ENCODE measurements around the gene COG5. TPM values are rescaled to one million over a fixed set of nuclear protein-coding genes. Genes with fewer than 3 reads are reported as not detected.
A peak's percentile ranks its signal among the peaks of the same experiment; 100 is the strongest.
"Not testable (repeated sequence)": the region's sequence is repeated elsewhere in the genome, so short reads cannot be mapped to it uniquely, and the experiment has no call there.

The COG5 gene
- total RNA-seq, 1 experiment from 2014 or later, result 38.5 TPM

DNA sequence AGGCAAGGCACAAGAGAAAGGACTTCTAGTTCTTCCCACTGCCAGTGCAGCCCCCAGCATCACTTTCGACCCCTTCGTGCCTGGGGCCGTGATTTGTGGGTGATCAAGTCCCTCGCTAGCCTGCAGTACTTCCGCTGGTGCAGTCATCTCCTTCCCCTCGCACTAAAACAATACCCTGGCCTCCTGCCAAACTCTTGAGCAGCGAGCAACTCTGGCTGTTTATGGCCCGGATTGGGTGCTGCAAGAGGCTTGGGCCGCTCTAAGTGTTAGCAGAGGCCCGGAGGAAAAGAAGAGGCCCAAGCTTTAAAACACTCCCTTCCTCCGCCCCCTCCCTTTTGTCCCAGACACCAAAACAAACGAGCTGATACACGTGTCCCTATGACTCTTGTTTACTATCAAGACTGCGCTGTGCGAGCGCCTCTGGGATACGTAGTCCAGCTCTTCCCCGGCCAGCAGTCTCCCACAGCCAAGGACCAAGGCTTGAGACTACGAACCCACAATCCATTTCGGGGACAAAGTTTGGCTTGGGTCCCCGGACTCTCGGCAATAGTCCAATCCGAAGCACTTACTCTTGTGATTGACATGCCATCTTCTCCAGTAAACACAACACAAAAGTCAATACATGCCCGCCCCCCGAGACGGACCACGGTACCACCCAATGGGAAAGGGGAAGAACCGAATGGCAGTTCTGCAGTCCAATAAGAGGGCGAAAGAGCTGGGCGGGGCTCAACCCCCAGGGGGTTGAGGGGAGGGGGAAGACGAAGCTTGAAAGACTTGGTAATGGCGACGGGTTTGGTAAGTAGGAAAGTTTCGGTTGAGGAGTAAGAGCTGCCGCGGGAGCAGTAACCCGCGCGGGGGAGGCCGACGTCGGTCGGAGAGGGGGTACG lies 395.2 kb downstream of the COG5 start, which contains the start of gene HBP1:
HBP1 (plus strand) TSS at position 771 of the 887 bp plus-strand sequence. CDS start 10,891 bp downstream, outside the sequence.
- peak; percentile 100 for DNase-seq (ENCODE audit: low read depth)
- in situ Hi-C loops (cut with HindIII; ENCODE audit: low pct_unique_long_range_greater_than_20kb, low sequenced_read_pairs), result loop anchor here (25.0 kb wide), 1 partner anchor 381 kb away; no protein-coding TSS in a partner anchor

DNA sequence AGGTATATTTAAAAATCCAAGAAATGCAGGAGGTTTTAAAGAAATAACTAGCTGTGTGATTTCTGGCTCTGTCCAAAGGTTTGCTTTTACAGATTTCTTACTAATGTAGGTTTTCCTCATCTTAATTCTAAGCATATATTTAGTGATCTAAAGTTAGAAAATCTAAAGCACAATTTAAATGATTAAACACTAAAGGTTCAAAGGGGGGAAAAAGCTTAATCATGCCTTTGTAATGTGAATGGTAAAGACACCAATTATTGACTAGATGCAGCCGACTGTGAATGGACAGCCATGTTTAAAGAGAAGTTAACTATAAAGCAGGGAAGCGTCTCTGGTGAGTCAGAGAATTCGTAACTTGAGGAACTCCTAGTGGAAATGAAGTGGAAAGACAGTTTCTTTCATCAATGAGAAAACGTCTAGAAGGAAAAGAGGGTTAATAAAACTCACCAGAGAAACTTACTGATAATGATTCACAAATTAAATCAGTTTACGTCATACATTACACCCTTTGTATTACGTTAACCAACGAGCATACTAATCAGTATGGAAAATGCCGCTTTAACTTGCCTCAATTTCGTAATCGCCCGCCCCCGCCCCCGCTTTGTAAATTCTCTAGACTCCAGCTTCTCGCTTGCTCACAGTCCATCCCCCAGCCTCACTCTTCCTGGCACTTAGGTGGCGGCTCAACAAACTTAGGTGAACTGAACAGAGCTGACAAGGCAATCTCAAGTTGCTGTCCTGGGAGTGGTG lies 396.1 kb downstream of the COG5 start:
- in situ Hi-C loops (cut with HindIII; ENCODE audit: low pct_unique_long_range_greater_than_20kb, low sequenced_read_pairs), result loop anchor here (25.0 kb wide), 1 partner anchor 380 kb away; no protein-coding TSS in a partner anchor
- peak; percentile 75 for DNase-seq (ENCODE audit: low read depth)

DNA sequence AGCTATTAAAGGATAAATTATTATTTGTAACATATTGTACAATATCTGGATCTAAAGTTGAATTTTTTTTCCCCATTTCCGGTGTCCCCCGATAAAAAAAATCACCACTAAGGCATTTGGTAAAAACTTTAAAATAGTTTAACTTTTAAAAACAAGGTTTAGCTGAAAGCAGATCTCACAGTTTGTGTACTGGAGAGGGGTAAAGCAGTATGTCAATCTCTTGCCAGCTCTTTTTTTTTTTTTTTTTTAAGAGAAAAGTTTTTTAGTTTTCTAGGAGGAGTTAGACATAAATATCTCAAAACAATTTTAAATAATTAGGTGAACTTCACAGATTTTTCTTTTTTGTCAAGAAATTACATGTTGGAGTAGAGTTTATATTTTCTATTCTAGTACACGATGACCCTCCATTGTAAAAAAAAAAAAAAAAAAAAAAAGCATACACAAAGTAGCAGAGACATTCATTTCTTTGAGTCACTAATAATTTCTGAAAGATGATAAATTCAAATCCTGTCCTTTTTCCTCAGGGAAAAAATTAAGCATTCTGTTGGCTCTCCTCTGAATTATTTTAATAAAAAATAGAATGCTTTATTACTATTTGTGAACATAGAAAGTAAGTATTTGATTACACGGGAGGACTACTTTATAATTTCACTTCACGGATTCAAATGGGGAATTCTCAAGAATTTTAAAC lies 396.8 kb downstream of the COG5 start:
- in situ Hi-C loops (cut with HindIII; ENCODE audit: low pct_unique_long_range_greater_than_20kb, low sequenced_read_pairs), result loop anchor here (25.0 kb wide), 1 partner anchor 380 kb away; no protein-coding TSS in a partner anchor
- DNase-seq (ENCODE audit: low read depth), result no peak

DNA sequence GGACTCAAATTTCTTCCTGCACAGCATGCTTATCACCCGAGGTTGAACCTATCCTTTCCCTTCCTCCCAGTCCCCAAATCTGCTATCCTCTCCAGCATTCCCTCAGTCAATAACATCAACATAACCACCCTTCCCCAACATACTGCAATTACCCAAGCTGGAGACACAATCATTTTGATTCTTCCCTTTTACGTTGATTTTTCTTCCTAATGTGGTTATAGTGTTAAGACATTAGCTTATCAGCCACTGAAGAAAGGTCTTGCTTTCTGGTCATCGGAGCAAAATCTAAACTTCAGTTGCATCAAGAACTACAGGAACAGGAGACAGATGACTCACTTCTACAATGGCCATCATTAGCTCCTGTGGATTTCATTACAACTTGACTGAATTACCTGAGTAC lies 398.4 kb downstream of the COG5 start:
- DNase-seq (ENCODE audit: low read depth), result no peak
- in situ Hi-C loops (cut with HindIII; ENCODE audit: low pct_unique_long_range_greater_than_20kb, low sequenced_read_pairs), result loop anchor here (25.0 kb wide), 1 partner anchor 378 kb away; no protein-coding TSS in a partner anchor

DNA sequence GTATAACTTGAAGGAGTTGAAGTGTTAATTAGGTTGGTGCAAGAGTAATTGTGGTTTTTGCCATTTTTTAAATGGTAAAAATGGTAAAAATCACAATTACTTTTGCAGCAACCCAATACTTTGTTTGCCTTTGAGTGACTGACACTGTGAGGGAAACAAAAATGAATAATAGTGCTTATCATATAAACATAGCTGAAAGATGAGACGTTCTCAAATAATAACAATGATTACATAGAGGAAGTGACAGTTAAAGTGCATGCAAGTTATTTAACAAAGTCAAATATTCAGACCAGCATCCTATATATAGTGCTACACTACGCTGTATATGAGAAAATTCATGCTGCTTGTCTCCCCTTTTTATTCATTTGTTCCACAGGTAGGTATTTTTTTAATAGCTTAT lies 399.6 kb downstream of the COG5 start:
- DNase-seq (ENCODE audit: low read depth), result no peak
- in situ Hi-C loops (cut with HindIII; ENCODE audit: low pct_unique_long_range_greater_than_20kb, low sequenced_read_pairs), result loop anchor here (25.0 kb wide), 1 partner anchor 377 kb away; no protein-coding TSS in a partner anchor

DNA sequence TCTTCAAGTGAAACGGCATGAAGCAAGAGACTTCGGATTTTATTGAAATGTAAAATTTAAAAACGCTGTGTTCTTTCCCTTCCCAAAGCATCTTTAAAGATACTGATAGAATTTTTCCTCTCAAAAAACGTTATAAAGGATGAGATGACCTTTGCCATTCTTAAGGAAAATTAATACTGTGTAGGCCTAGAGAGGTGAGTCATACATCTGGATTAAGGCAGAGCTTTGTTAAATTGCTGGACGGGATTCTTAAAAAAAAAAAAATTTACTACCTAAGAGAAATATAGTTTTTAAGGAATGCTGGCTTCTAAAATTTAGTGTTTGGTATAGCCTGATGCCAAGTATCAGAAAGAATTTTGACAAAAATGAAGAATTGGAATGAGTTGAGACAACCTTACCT lies 401.2 kb downstream of the COG5 start:
- no peak for DNase-seq (ENCODE audit: low read depth)
- in situ Hi-C loops (cut with HindIII; ENCODE audit: low pct_unique_long_range_greater_than_20kb, low sequenced_read_pairs), result loop anchor here (25.0 kb wide), 1 partner anchor 375 kb away; no protein-coding TSS in a partner anchor

DNA sequence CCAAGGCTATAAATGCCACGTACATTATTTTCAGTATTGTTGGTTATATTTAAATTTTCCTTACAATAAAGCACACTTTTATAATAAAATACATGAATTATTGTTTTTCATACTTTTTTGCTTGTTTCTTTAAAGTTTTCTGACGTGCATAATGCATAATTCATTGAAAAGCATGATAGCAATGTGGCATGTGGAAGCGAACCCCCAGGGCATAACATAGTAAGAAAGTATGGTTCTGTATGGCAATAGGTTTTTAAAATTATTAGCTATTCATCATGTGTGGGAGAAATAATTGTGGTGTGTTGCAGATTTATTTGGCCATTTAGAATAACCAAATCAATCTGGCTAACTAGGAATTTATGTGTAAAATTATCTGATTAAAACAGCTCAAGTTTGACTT lies 402.3 kb downstream of the COG5 start:
- in situ Hi-C loops (cut with HindIII; ENCODE audit: low pct_unique_long_range_greater_than_20kb, low sequenced_read_pairs), result loop anchor here (25.0 kb wide), 1 partner anchor 374 kb away; no protein-coding TSS in a partner anchor
- DNase-seq (ENCODE audit: low read depth), result no peak

DNA sequence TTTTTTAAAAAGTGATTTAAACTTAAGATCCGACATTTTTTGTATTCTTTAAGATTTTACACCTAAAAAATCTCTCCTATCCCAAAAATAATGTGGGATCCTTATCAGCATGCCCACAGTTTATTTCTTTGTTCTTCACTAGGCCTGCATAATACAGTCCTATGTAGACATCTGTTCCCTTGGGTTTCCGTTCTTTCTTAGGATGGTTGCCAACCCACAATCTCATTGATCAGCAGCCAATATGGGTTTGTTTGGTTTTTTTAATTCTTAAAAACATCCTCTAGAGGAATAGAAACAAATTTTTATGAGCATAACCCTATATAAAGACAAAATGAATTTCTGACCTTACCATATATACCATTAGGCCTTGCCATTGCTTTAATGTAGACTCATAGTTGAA lies 403.3 kb downstream of the COG5 start:
- in situ Hi-C loops (cut with HindIII; ENCODE audit: low pct_unique_long_range_greater_than_20kb, low sequenced_read_pairs), result loop anchor here (25.0 kb wide), 1 partner anchor 373 kb away; no protein-coding TSS in a partner anchor
- no peak for DNase-seq (ENCODE audit: low read depth)

DNA sequence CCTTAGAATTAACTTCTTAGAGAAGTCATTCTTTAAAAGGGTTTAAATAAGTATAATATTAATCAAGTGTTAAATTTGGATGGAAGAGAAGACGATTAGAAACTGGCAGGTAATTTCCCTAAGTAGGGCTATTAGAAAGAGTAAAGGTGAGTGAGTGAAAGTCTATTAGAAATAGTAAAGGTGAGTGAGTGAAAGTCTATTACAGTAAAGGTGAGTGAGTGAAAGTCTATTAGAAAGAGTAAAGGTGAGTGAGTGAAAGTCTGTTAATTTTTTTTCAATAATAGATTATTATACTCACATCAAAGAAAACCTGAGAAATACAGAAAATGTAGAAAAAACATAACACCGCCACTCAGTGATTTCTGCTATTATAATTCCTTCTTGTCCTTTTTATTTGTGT lies 405.7 kb downstream of the COG5 start:
- DNase-seq (ENCODE audit: low read depth), result no peak
- in situ Hi-C loops (cut with HindIII; ENCODE audit: low pct_unique_long_range_greater_than_20kb, low sequenced_read_pairs), result loop anchor here (25.0 kb wide), 1 partner anchor 371 kb away; no protein-coding TSS in a partner anchor

DNA sequence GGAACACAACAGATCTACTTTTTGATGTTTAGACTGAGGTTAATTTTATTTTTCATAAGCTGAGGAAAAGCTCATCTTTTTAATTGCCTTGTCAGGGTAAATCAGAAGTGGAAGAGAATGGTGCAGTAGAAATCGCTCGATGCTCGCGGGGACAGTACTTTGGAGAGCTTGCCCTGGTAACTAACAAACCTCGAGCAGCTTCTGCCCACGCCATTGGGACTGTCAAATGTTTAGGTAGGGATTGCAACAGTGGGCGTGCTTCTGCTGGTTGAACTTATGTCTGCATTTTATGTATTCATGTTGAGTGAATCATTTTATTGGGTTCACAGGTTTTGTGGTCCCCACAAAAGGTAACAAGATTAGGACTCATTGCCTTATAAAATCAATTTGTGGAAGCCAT lies 406.6 kb downstream of the COG5 start:
- in situ Hi-C loops (cut with HindIII; ENCODE audit: low pct_unique_long_range_greater_than_20kb, low sequenced_read_pairs), result loop anchor here (25.0 kb wide), 1 partner anchor 370 kb away; no protein-coding TSS in a partner anchor
- DNase-seq (ENCODE audit: low read depth), result no peak

DNA sequence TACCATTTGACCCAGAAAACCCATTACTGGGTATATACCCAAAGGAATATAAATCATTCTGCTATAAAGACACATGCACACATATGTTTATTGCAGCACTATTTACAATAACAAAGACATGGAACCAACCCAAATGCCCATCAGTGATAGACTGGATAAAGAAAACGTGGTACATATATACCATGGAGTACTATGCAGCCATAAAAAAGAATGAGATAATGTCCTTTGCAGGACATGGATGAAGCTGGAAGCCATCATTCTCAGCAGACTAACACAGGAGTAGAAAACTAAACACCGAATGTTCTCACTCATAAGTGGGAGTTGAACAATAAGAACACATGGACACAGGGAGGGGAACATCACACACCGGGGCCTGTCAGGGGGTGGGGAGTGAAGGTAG lies 408.0 kb downstream of the COG5 start:
- in situ Hi-C loops (cut with HindIII; ENCODE audit: low pct_unique_long_range_greater_than_20kb, low sequenced_read_pairs), result loop anchor here (25.0 kb wide), 1 partner anchor 368 kb away; no protein-coding TSS in a partner anchor
- not testable (repeated sequence) for DNase-seq (ENCODE audit: low read depth)

DNA sequence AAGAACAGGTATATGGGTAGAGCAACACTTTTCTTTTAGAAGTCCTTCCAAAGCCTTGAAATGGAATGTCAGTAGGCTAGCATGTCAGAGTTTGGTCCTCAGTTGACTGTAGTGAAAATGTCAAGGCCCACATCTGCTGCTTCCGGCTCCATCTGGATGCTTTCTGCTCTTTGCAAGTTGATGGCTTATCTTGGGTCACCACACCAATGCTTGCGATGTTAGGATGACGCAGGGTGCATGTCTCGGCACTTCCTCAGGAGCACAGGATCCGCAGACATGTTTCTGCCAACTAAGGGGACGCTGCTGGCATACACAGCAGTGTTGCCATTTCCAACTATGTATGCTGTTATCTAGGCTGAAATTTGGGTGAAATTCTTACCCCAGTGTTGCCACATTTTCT lies 408.9 kb downstream of the COG5 start:
- in situ Hi-C loops (cut with HindIII; ENCODE audit: low pct_unique_long_range_greater_than_20kb, low sequenced_read_pairs), result loop anchor here (25.0 kb wide), 1 partner anchor 368 kb away; no protein-coding TSS in a partner anchor

DNA sequence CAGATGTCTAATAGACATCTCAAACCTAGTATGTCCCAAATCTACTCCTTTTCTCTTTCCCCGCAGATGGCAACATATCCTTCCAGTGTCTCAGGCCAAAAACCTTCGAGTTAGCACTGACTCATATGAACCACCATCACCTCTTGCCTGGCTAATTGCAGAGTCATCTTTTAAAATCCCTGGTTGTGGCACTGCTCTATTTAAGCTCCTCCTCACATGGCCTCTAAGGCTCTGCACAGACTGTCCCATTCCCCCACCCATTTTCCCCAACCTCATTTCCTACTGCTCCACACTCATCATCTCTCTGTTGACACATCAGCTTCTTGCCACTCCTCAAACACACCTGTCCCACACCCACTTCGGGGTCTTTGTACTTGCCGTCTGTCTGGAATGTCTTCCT lies 411.7 kb downstream of the COG5 start:
- in situ Hi-C loops (cut with HindIII; ENCODE audit: low pct_unique_long_range_greater_than_20kb, low sequenced_read_pairs), result loop anchor here (25.0 kb wide), 1 partner anchor 365 kb away; no protein-coding TSS in a partner anchor
- peak; percentile 53 for DNase-seq (ENCODE audit: low read depth)

More for the DNA sequence above, 408.9 kb downstream of the COG5 start:
- no peak for DNase-seq (ENCODE audit: low read depth)

Other genes starting within 250 kb of the COG5 start
- not detected in 2 replicates for gene GPR22, start 93.9 kb downstream of the COG5 start, total RNA-seq (2014; rRNA removed; shearing (Covaris generic); ENCODE audit: low replicate concordance)
- 13.1 and 26.4 TPM in 2 replicates for gene DUS4L, start 51 bp upstream of the COG5 start, total RNA-seq (2014; rRNA removed; shearing (Covaris generic); ENCODE audit: low replicate concordance)
- 16.7 and 29.8 TPM in 2 replicates for gene BCAP29, start 16.3 kb upstream of the COG5 start, total RNA-seq (2014; rRNA removed; shearing (Covaris generic); ENCODE audit: low replicate concordance)
- 0.88 TPM in 1 of 2 replicates, not detected in the other for gene SLC26A4, start 96.9 kb upstream of the COG5 start, total RNA-seq (2014; rRNA removed; shearing (Covaris generic); ENCODE audit: low replicate concordance)
- 12.2 and 22.7 TPM in 2 replicates for gene CBLL1, start 180.2 kb upstream of the COG5 start, total RNA-seq (2014; rRNA removed; shearing (Covaris generic); ENCODE audit: low replicate concordance)
- not detected in 2 replicates for gene SLC26A3, start 239.3 kb upstream of the COG5 start, total RNA-seq (2014; rRNA removed; shearing (Covaris generic); ENCODE audit: low replicate concordance)